Ishikawa (cell line): ENCODE measurements around the gene MRPS26.

Source experiments
- CEBPB ChIP-seq: IDR thresholded peaks from 2 replicates; pipeline ENCODE4 v1.6.1; 2012
- CREB1 ChIP-seq: IDR thresholded peaks from 2 replicates; pipeline ENCODE4 v1.6.1; 2012; ENCODE audit warnings: low read depth
- EGR1 ChIP-seq: IDR thresholded peaks from 2 replicates; pipeline ENCODE4 v1.6.1; 2012
- EP300 ChIP-seq: IDR thresholded peaks from 2 replicates; pipeline ENCODE4 v1.6.1; 2012; ENCODE audit warnings: borderline replicate concordance
- FOXM1 ChIP-seq: IDR thresholded peaks from 2 replicates; pipeline ENCODE4 v1.6.1; 2012; ENCODE audit warnings: low read depth, borderline replicate concordance
- NFIC ChIP-seq: IDR thresholded peaks from 2 replicates; pipeline ENCODE4 v1.6.1; 2012
- RAD21 ChIP-seq: IDR thresholded peaks from 2 replicates; pipeline ENCODE4 v1.6.1; 2012; ENCODE audit warnings: low read depth
- REST ChIP-seq: IDR thresholded peaks from 2 replicates; pipeline ENCODE4 v1.6.1; 2012; ENCODE audit warnings: low read depth, mild to moderate bottlenecking
- TAF1 ChIP-seq: IDR thresholded peaks from 2 replicates; pipeline ENCODE4 v1.6.1; 2012; ENCODE audit warnings: low read depth, mild to moderate bottlenecking
- TCF12 ChIP-seq: IDR thresholded peaks from 2 replicates; pipeline ENCODE4 v1.6.1; 2012; ENCODE audit warnings: low read depth
- TEAD4 ChIP-seq: IDR thresholded peaks from 2 replicates; pipeline ENCODE4 v1.6.1; 2012
- YY1 ChIP-seq: IDR thresholded peaks from 2 replicates; pipeline ENCODE4 v1.6.1; 2012; ENCODE audit warnings: low read depth
- ZBTB7A ChIP-seq: IDR thresholded peaks from 2 replicates; pipeline ENCODE4 v1.6.1; 2012; ENCODE audit warnings: low read depth
- TF ChIP-seq, protein P1 (sequence below): IDR thresholded peaks from 2 replicates; pipeline ENCODE4 v1.6.1; 2012
- TF ChIP-seq, protein P2 (sequence below): IDR thresholded peaks from 2 replicates; pipeline ENCODE4 v1.6.1; 2012

Gene MRPS26

GRCh38 chr20:3088031-3088430 lies 42.2 kb downstream of the MRPS26 start:
- TF ChIP-seq TEAD4, result no peak
- no peak for TF ChIP-seq CEBPB
- no peak for TF ChIP-seq NFIC
- TF ChIP-seq YY1, result no peak
- no peak for TF ChIP-seq EGR1
- TF ChIP-seq FOXM1, result no peak
- TF ChIP-seq, protein P1, sequence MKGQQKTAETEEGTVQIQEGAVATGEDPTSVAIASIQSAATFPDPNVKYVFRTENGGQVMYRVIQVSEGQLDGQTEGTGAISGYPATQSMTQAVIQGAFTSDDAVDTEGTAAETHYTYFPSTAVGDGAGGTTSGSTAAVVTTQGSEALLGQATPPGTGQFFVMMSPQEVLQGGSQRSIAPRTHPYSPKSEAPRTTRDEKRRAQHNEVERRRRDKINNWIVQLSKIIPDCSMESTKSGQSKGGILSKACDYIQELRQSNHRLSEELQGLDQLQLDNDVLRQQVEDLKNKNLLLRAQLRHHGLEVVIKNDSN, result no peak
- TF ChIP-seq EP300, result no peak
- no peak for TF ChIP-seq RAD21
- TF ChIP-seq CREB1, result no peak
- TF ChIP-seq REST, result no peak
- TF ChIP-seq, protein P2, sequence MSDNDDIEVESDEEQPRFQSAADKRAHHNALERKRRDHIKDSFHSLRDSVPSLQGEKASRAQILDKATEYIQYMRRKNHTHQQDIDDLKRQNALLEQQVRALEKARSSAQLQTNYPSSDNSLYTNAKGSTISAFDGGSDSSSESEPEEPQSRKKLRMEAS, result no peak
- no peak for TF ChIP-seq TAF1
- no peak for TF ChIP-seq ZBTB7A
- TF ChIP-seq TCF12, result no peak

DNA sequence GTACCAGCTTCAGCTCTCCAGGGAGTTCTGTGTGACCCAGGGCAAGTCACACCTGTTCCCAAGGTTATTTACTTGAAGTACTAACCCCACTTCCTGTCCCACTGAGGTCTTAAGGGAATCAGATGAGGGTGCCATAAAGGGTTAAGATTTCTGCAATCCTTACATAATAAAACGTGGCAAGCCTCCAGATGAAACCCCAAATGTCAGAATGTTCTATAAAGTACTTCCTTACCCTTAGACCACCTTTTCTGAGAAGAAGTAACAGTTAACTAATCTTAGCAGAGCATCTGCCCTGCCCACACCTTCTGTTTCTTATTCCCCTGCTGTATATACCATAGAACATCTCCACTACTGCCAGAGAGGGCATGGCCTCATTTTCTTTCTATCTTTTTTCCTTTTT lies 44.7 kb downstream of the MRPS26 start:
- TF ChIP-seq TEAD4 (no peak), ZBTB7A (no peak), CREB1 (no peak), EGR1 (no peak), RAD21 (no peak), NFIC (no peak), FOXM1 (no peak), TCF12 (no peak), EP300 (no peak), TAF1 (no peak), CEBPB (no peak), REST (no peak), YY1 (no peak)
- TF ChIP-seq, protein P2, result no peak
- TF ChIP-seq, protein P1, result no peak

DNA sequence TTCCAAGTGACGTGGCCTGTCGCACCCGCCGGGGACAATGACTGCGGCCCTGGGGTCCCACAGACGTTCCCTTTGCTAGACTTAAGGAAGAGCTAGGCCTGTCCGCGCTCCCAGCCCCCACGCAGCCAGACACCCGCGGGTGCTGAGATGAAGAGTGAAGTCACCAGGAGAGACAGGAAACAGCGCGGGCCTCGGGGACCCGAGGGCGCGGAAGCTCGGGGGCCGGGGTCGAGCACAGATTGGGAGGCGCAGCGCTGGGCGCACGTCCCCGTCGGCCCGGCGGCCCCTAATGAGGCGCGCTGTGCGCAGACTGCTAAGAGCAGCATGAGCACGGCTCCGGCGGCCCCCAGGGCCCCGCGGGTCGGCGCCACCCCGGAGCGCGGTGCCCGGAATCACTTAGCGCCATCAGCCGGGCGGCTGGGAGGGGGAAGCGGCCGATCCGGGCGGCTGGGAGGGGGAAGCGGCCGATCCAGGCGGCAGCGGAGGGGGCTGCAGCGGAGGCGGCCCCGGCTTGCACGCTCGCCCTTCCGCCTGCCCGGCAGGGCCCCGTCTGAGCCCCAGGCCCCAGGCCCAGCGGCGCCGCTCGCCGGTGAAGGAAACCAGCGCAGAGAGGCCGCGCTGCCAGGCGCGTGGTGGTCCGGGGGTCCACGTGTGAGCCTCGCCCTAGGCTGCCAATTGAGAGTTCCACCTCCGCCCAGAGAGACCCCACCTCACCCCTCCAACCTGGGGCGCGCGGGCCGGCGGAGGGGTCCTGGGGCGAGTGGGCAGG lies 46.9 kb downstream of the MRPS26 start:
- TF ChIP-seq EGR1 (no peak), FOXM1 (no peak), NFIC (no peak), RAD21 (no peak), TEAD4 (no peak), ZBTB7A (no peak), EP300 (no peak), CREB1 (no peak), TAF1 (no peak), REST (no peak), CEBPB (no peak), YY1 (no peak), TCF12 (no peak)
- TF ChIP-seq, protein P1, result no peak
- TF ChIP-seq, protein P2, result no peak
